Measurements from ENCODE around the gene ZFYVE28. TPM values are rescaled to one million over a fixed set of nuclear protein-coding genes. Genes with fewer than 3 reads are reported as not detected.

ZFYVE28 gene
- total RNA-seq, 1 experiment from 2014 or later, result 19.2 TPM

- no peak for TF ChIP-seq CTCF (IDR thresholded peaks at IDR 0.05 in 2 of 3, conservative IDR thresholded peaks at IDR 0.05 in 1 of 3; ENCODE audit: borderline replicate concordance in 1 of 3, insufficient read depth in 1 of 3, low read depth in 2 of 3, low read length in 2 of 3)
Measured at GRCh38 chr4:2330091-2331042, 88.1 kb downstream of the ZFYVE28 start (continued).

- Histone ChIP-seq H3K9me2 (ENCODE audit: insufficient read depth) (no peaks in the 10 kb centered on the region), H4K20me1 (ENCODE audit: insufficient read depth) (no peaks in the 10 kb centered on the region), H3K9me3 (ENCODE audit: control insufficient read depth in 1 of 2, insufficient read depth in 1 of 2, low read depth in 1 of 2, low read length in 2 of 2) (peaks cover 9 to 13% of the 10 kb centered on the region in 2 experiments; a peak in 2 of 4 replicates), H3K4me2 (ENCODE audit: low read length) (no peak overlapping the region), H3K4me1 (ENCODE audit: control insufficient read depth in 1 of 2, insufficient read depth in 2 of 2, low read length in 2 of 2) (peaks cover 15 to 28% of the 10 kb centered on the region in 2 experiments), H3K27ac (ENCODE audit: low read depth, low read length) (no peak overlapping the region), H2AFZ (ENCODE audit: low read depth, low read length, poor library complexity, severe bottlenecking) (no peak overlapping the region), H3K36me3 (ENCODE audit: control insufficient read depth in 1 of 2, insufficient read depth in 2 of 2, low read length in 2 of 2) (peaks cover 0 to 5% of the 10 kb centered on the region in 2 experiments; a peak in 1 of 4 replicates), H3K79me2 (ENCODE audit: insufficient read depth, low read length) (no peaks in the 10 kb centered on the region), H3K9ac (ENCODE audit: low read length) (no peak overlapping the region), H3K27me3 (ENCODE audit: insufficient read depth, low read length) (no peaks in the 10 kb centered on the region), H3K4me3 (replicated peaks in 1 of 2; ENCODE audit: low read depth in 1 of 2, low read length in 2 of 2) (no peak overlapping the region)
- ChIA-PET POLR2A (no interaction called here), CTCF (no interaction called here), RAD21 (ENCODE audit: low non-redundant PET in 1 of 2, low total read pairs in 2 of 2, uncharacterized antibody in 2 of 2, unreplicated experiment in 2 of 2) (no interaction called here)
- TF ChIP-seq SRF (IDR thresholded peaks at IDR 0.05; ENCODE audit: low read depth) (no peak), ELF1 (IDR thresholded peaks at IDR 0.05; ENCODE audit: borderline replicate concordance, low read depth) (no peak), EZH2 (IDR thresholded peaks at IDR 0.05) (no peak), POLR2AphosphoS5 (IDR thresholded peaks at IDR 0.05; ENCODE audit: low read depth, low read length) (no peak), SP1 (IDR thresholded peaks at IDR 0.05; ENCODE audit: low read depth) (no peak), ATF3 (IDR thresholded peaks at IDR 0.05) (no peak), REST (IDR thresholded peaks at IDR 0.05; ENCODE audit: low read depth) (no peak), POLR2A (IDR thresholded peaks at IDR 0.05; ENCODE audit: borderline replicate concordance, extremely low read depth, insufficient read depth, insufficient read length) (no peak), TCF7L2 (IDR thresholded peaks at IDR 0.05; ENCODE audit: borderline replicate concordance, extremely low read depth, insufficient read depth, insufficient read length) (no peak), YY1 (IDR thresholded peaks at IDR 0.05; ENCODE audit: extremely low read depth, insufficient replicate concordance, low read depth, low read length) (no peak), CTCF (IDR thresholded peaks at IDR 0.05 in 2 of 3, conservative IDR thresholded peaks at IDR 0.05 in 1 of 3; ENCODE audit: borderline replicate concordance in 1 of 3, insufficient read depth in 1 of 3, low read depth in 2 of 3, low read length in 2 of 3) (no peak), ZFX (IDR thresholded peaks at IDR 0.05) (no peak)
- intact Hi-C loops (cut with micrococcal nuclease), result no loop called here
- ATAC-seq (no peak), DNase-seq (ENCODE audit: low read depth, low spot score) (no peak)
- BruUV-seq (replicated peaks), result no TSS peak
Measured at GRCh38 chr4:2327579-2327978, 90.9 kb downstream of the ZFYVE28 start.

All from HCT116 (cell line).